AG10803 (cell line): ENCODE measurements around the gene SETD2.

Experiments
- DNase-seq: peaks from one replicate; pipeline ENCODE4 v3.0.0; 2010; ENCODE audit warnings: low read depth
- H3K4me3 ChIP-seq: 2 replicates; pipeline ENCODE4 v1.5.1; 2011; ENCODE audit warnings: mild to moderate bottlenecking, low read length, control low read depth
- TF ChIP-seq, protein P1 (sequence below): conservative IDR thresholded peaks from 2 replicates; pipeline ENCODE4 v1.5.1; 2011; ENCODE audit warnings: mild to moderate bottlenecking, low read length, control low read depth, inconsistent platforms

SETD2 gene

DNA sequence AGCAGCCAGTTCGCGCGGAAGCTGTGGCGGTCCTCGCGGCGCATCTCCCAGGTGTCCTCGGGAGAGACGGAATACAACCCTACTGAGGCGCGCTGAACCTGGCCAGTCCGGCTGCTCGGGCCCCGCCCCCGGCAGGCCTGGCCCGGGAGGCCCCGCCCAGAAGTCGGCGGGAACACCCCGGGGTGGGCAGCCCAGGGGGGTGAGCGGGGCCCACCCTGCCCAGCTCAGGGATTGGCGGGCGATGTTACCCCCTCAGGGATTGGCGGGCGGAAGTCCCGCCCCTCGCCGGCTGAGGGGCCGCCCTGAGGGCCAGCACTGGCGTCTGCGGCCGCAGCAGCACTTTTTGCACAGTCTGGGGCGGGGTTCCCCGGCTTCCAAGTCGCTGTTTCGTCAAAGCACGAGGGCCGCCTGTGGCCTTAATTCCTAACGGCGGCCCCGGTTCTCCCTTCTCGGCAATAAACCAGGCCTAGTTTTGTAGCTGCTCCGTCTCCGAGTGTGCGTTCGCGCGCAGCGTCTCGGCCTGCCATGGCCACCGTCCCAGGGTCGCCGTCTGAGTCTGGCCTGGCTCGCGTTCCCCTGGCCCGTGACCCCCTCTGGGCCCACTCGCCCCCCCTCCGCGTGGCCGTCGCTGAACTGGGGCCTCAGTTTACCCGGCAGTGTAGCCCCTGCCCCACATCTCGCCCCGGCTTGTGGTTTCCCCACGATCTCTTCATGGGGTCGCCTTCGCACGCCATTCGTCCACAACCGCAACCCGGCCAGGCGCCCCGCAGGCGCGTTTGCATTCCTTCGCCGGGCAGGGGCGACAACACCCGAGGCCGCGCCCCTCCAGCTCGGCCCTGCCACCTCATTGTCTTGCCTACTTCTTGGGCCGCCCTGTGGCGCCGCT, 154.4 kb downstream of the SETD2 start:
- H3K4me3 ChIP-seq, result peak overlapping the region; percentile 65
- DNase-seq, result peak; percentile 93
- TF ChIP-seq, protein P1, sequence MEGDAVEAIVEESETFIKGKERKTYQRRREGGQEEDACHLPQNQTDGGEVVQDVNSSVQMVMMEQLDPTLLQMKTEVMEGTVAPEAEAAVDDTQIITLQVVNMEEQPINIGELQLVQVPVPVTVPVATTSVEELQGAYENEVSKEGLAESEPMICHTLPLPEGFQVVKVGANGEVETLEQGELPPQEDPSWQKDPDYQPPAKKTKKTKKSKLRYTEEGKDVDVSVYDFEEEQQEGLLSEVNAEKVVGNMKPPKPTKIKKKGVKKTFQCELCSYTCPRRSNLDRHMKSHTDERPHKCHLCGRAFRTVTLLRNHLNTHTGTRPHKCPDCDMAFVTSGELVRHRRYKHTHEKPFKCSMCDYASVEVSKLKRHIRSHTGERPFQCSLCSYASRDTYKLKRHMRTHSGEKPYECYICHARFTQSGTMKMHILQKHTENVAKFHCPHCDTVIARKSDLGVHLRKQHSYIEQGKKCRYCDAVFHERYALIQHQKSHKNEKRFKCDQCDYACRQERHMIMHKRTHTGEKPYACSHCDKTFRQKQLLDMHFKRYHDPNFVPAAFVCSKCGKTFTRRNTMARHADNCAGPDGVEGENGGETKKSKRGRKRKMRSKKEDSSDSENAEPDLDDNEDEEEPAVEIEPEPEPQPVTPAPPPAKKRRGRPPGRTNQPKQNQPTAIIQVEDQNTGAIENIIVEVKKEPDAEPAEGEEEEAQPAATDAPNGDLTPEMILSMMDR, result no peak

DNA sequence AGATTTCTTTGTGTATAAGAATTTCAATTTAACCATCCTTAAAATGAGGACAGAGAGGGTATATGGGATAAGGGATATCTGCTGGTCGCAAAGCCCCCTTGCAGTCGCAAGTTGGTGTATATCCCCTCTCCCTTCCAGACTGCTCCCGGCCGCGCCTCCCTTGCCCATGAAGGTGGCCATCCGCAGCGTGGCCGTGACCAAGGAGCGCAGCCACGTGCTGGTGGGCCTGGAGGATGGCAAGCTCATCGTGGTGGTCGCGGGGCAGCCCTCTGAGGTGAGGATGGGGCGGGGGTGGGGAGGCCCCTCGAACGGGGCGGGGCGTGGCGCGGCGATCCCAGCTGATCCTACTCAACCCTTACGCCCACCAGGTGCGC, 155.1 kb downstream of the SETD2 start:
- H3K4me3 ChIP-seq, result peak overlapping the region; percentile 64
- no peak for DNase-seq
- TF ChIP-seq, protein P1, result no peak

DNA sequence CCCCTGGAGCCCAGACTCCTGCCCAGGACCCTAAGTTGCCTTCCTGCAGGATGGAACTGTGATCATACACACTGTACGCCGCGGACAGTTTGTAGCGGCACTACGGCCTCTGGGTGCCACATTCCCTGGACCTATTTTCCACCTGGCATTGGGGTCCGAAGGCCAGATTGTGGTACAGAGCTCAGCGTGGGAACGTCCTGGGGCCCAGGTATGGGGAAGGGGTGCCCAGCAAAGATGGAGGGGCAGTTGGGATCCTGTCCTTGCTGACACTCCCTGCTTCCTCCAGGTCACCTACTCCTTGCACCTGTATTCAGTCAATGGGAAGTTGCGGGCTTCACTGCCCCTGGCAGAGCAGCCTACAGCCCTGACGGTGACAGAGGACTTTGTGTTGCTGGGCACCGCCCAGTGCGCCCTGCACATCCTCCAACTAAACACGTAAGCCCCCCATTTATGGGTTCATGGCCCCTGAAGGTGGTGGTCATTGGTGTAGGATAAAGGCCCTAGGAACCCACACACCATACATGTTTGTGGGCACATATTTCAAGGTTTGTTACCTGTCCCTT, 155.6 kb downstream of the SETD2 start:
- no peak for DNase-seq

DNA sequence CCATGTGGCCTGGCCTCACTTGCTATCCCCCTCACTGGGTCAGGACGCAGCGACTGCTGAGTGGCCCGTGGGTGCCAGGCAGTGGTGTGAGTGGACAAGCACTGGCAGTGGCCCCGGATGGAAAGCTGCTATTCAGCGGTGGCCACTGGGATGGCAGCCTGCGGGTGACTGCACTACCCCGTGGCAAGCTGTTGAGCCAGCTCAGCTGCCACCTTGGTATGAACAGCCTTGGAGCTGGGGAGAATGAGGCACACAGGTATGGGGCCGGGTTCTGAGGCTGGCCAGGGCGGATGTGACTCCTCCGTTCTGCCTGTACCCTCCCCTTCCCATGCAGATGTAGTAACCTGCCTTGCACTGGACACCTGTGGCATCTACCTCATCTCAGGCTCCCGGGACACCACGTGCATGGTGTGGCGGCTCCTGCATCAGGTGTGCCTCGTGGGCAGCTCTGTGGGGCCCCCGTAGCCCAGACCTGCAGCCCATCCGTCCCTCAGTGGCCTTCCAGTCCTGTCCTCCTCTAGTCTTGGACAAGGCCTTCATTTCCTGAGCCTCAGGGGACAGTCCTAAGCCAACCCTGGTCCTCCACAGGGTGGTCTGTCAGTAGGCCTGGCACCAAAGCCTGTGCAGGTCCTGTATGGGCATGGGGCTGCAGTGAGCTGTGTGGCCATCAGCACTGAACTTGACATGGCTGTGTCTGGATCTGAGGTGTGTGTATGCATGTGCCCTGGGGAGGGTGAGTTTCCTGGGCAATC, 156.3 kb downstream of the SETD2 start:
- no peak for DNase-seq
- TF ChIP-seq, protein P1, result no peak
- no peak overlapping the region for H3K4me3 ChIP-seq

More for the DNA sequence above, 155.6 kb downstream of the SETD2 start:
- TF ChIP-seq, protein P1, result no peak
- no peak overlapping the region for H3K4me3 ChIP-seq

DNA sequence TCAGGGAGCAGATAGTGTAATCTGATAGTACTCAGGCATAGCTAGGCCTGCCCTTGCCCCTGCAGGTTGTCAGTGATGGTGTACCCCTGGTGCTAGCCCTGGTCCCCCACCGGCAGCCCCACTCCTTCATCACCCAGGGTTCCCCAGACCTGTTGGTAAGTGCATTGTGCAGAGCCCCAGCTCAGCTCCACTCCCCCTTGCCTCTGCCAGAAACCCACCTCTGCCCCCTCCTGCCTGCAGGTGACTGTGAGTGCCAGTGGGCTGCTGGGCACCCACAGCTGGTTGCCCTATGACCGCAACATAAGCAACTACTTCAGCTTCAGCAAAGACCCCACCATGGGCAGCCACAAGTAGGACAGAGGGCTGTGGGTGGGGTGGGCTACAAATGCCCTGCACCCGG, 156.9 kb downstream of the SETD2 start:
- no peak for DNase-seq
- TF ChIP-seq, protein P1, result no peak
- no peak overlapping the region for H3K4me3 ChIP-seq

DNA sequence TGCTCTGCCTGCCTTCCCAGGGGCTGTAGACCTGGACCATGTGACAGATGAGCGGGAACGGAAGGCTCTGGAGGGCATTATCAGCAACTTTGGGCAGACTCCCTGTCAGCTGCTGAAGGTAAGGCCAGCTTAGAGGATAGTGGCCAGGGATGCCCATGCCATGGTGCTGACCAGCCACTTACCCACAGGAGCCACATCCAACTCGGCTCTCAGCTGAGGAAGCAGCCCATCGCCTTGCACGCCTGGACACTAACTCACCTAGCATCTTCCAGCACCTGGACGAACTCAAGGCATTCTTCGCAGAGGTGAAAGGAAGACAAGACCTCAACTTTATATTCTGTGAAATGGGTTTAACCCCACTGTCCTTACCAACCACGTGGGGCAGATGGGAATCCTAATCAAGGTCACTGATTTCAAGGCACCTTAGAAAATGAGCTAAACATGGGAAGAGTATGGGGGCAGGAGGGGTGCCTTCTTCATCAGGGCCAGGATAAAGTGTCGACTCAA, 157.7 kb downstream of the SETD2 start:
- H3K4me3 ChIP-seq, result no peak overlapping the region
- TF ChIP-seq, protein P1, result no peak
- no peak for DNase-seq
